Parathyroid adenoma (tissue), 2 donors: ENCODE results near the gene PEX13.

Experiments used
- H2AFZ ChIP-seq: fragments of 300-600 bp; sonication (generic); one replicate; pipeline ENCODE4 v1.7.0; 2017; ENCODE audit warnings: antibody characterized with exemption, mild to moderate bottlenecking
- H3K27ac ChIP-seq: fragments of 300-600 bp; sonication (generic); one replicate; pipeline ENCODE4 v1.7.0; 2017
- H3K27me3 ChIP-seq: fragments of 300-600 bp; sonication (generic); one replicate; pipeline ENCODE4 v1.7.0; 2017; ENCODE audit warnings: low read length; ENCODE audit not compliant: control insufficient read depth, insufficient read depth
- H3K36me3 ChIP-seq: fragments of 300-600 bp; sonication (generic); one replicate; pipeline ENCODE4 v1.7.0; 2017; ENCODE audit warnings: low read length; ENCODE audit not compliant: control insufficient read depth, insufficient read depth
- H3K4me1 ChIP-seq: fragments of 300-600 bp; sonication (generic); one replicate; pipeline ENCODE4 v1.7.0; 2017; ENCODE audit warnings: control low read depth
- H3K4me2 ChIP-seq: fragments of 300-600 bp; sonication (generic); one replicate; pipeline ENCODE4 v1.7.0; 2017; ENCODE audit warnings: low read length
- H3K4me3 ChIP-seq: fragments of 300-600 bp; sonication (generic); one replicate; pipeline ENCODE4 v1.7.0; 2017; ENCODE audit warnings: low read depth, low read length
- H3K79me2 ChIP-seq: fragments of 300-600 bp; sonication (generic); one replicate; pipeline ENCODE4 v1.7.0; 2017; ENCODE audit warnings: control low read depth
- H3K9ac ChIP-seq: fragments of 300-600 bp; sonication (generic); one replicate; pipeline ENCODE4 v1.7.0; 2017; ENCODE audit warnings: mild to moderate bottlenecking
- H3K9me3 ChIP-seq: fragments of 300-600 bp; sonication (generic); one replicate; pipeline ENCODE4 v1.7.0; 2017; ENCODE audit warnings: low read length; ENCODE audit not compliant: control insufficient read depth
- TF ChIP-seq, protein P1 (sequence below): fragments of 300-600 bp; sonication (generic); IDR thresholded peaks from one replicate; pipeline ENCODE4 v1.7.0; 2017; ENCODE audit warnings: antibody characterized with exemption, mild to moderate bottlenecking
- donor health status: primary hyperparathyroidism.

Gene PEX13

DNA sequence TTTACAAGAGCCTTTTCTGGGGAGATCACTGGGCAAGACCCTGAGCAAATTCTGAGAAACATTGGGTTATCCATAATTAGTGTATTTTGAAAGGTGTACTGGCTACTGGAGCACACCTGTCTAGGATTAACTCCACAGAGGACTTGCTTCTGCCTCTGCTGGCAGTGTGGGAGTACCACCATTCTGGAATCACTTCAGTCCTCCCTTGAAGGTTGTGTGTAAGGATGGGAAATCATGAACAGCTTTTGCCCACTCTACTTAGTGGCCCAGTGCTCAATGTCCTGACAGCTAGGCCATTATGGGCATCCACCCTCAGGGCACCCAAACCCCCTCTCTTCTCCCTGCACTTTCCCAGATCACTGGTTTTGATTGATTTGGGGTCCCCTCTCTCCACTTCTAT is 40.0 kb downstream of the PEX13 start:
- H3K4me2 ChIP-seq = no peak overlapping the region
- H3K9ac ChIP-seq = no peak overlapping the region
- TF ChIP-seq, protein P1, sequence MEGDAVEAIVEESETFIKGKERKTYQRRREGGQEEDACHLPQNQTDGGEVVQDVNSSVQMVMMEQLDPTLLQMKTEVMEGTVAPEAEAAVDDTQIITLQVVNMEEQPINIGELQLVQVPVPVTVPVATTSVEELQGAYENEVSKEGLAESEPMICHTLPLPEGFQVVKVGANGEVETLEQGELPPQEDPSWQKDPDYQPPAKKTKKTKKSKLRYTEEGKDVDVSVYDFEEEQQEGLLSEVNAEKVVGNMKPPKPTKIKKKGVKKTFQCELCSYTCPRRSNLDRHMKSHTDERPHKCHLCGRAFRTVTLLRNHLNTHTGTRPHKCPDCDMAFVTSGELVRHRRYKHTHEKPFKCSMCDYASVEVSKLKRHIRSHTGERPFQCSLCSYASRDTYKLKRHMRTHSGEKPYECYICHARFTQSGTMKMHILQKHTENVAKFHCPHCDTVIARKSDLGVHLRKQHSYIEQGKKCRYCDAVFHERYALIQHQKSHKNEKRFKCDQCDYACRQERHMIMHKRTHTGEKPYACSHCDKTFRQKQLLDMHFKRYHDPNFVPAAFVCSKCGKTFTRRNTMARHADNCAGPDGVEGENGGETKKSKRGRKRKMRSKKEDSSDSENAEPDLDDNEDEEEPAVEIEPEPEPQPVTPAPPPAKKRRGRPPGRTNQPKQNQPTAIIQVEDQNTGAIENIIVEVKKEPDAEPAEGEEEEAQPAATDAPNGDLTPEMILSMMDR = no peak
- H3K27ac ChIP-seq = no peak overlapping the region
- no peak overlapping the region for H3K4me3 ChIP-seq
- no peaks in the 10 kb centered on the region for H3K27me3 ChIP-seq
- H3K79me2 ChIP-seq = no peaks in the 10 kb centered on the region
- no peaks in the 10 kb centered on the region for H3K36me3 ChIP-seq
- H3K4me1 ChIP-seq = no peaks in the 10 kb centered on the region
- H2AFZ ChIP-seq = no peak overlapping the region
- no peaks in the 10 kb centered on the region for H3K9me3 ChIP-seq

GRCh38 chr2:61059382-61059781 is 41.9 kb downstream of the PEX13 start:
- Histone ChIP-seq H3K4me3 (no peak overlapping the region), H3K9me3 (no peaks in the 10 kb centered on the region), H2AFZ (no peak overlapping the region), H3K27ac (no peak overlapping the region), H3K4me2 (no peak overlapping the region), H3K9ac (no peak overlapping the region), H3K27me3 (no peaks in the 10 kb centered on the region), H3K36me3 (no peaks in the 10 kb centered on the region), H3K4me1 (no peaks in the 10 kb centered on the region), H3K79me2 (no peaks in the 10 kb centered on the region)
- TF ChIP-seq, protein P1 = no peak

DNA sequence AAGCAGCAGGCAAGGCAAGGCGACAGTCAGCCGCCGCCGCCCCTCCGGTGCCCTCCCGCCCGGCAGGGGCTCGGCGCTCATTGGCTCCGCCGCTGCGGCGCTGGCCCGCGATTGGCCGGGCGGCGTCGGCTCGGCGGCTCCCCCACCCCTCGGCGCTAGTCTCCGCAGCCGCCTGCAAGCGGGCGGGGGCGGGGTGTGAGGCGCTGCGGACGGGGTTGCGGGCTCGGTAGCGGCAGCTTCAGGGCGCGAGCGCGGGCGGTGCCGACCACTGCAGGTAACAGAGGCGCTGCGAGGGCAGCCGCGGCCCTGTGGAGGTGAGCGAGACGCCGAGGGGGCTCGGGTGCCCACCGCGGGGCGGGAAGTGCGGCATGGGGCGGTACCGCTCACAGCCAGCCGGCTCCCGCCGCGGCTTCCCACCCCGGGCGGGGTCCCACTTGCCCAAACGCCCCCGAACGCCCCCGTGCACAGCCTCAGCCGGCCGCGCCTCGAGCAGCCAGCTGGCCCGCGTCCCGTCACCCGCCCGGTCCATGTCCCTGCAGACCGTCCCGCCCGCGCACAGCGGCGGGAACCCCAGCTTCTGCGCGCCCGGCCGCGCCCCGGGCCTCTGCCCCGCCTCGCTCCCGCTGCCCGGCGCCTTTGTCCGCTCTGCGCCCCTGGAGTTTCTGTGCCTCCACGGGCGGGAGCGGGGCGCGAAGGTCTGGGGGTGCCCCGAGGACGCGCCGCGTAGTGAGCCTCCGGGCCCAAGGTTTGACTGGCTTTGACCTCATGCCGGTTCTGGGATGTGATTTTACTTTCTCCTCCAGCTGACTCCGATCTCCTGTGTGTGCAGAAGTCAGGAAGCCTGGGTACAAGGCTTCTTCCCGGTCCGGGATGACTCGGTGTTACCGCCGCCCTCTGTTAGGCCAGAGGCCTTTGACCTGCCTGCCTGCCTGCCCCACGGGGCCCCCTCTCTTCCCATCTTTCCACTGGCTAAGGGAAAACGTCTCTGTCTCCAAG is 48.5 kb downstream of the PEX13 start, which contains the start of gene SANBR:
SANBR (plus strand) TSS at position 158 of the 996 bp plus-strand sequence. CDS start 4,480 bp downstream, outside the sequence.
- Histone ChIP-seq H3K79me2 (no peaks in the 10 kb centered on the region), H3K27ac (no peak within 1 kb of the TSS), H3K36me3 (no peaks in the 10 kb centered on the region), H3K9me3 (no peaks in the 10 kb centered on the region), H3K4me3 (peak within 1 kb of the TSS; percentile 59), H3K4me1 (no peaks in the 10 kb centered on the region), H3K9ac (peak within 1 kb of the TSS; percentile 0), H3K4me2 (peak within 1 kb of the TSS; percentile 82), H2AFZ (peak within 1 kb of the TSS; percentile 94), H3K27me3 (no peaks in the 10 kb centered on the region)
- TF ChIP-seq, protein P1 = no peak

DNA sequence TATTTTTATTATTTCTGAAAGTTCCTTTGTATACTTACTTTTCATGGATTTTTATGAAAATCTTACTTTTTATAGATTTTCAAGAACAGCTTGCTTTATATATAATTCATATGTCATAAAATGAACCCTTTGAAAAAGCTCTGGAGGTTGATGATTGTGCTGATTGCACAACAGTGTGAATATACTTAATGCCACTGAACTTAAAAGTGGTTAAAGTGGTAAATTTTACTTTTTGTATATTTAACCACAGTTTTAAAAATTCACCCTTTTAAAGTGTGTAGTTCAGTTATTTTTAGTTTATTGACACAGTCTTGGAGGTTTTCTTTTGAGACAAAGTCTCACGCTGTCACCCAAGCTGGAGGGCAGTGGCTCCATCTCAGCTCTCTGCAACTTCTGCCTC is 56.6 kb downstream of the PEX13 start:
- no peaks in the 10 kb centered on the region for H3K79me2 ChIP-seq
- H3K4me2 ChIP-seq = no peak overlapping the region
- H3K27me3 ChIP-seq = no peaks in the 10 kb centered on the region
- no peaks in the 10 kb centered on the region for H3K36me3 ChIP-seq
- H2AFZ ChIP-seq = no peak overlapping the region
- TF ChIP-seq, protein P1 = no peak
- H3K4me3 ChIP-seq = no peak overlapping the region
- no peaks in the 10 kb centered on the region for H3K4me1 ChIP-seq
- H3K9me3 ChIP-seq = no peaks in the 10 kb centered on the region
- H3K27ac ChIP-seq = no peak overlapping the region
- H3K9ac ChIP-seq = no peak overlapping the region
